Upper lobe of left lung (tissue), 6 donors: ENCODE measurements around the gene CDKAL1. TPM values are rescaled to one million over a fixed set of nuclear protein-coding genes. Genes with fewer than 3 reads are reported as not detected.
"Not testable (repeated sequence)": the region's sequence is repeated elsewhere in the genome, so short reads cannot be mapped to it uniquely, and the experiment has no call there.

Experiments
- ATAC-seq, 2 donors: fragments of 200-7000 bp; cut with Tn5 transposase; one replicate each; pipeline ENCODE4 v1.9.1; 2022; ENCODE audit warnings: mild to moderate bottlenecking in 2 of 2, moderate library complexity in 2 of 2; ENCODE audit not compliant: low FRiP score in 2 of 2
- DNase-seq, 2 donors: peaks; one replicate each; pipeline ENCODE4 v3.0.0-alpha.2; 2019 to 2020
- H3K27ac ChIP-seq, 4 donors: fragments of 200-600 bp; sonication (generic); one replicate each; pipeline ENCODE4 v1.5.1; 2016 to 2019
- H3K27me3 ChIP-seq, 4 donors: fragments of 200-600 bp; sonication (generic); one replicate each; pipeline ENCODE4 v1.5.1; 2017 to 2019
- H3K36me3 ChIP-seq, 4 donors: fragments of 200-600 bp; sonication (generic); one replicate each; pipeline ENCODE4 v1.5.1; 2016 to 2019
- H3K4me1 ChIP-seq, 4 donors: fragments of 200-600 bp; sonication (generic); one replicate each; pipeline ENCODE4 v1.5.1; 2018 to 2019
- H3K4me3 ChIP-seq, 4 donors: fragments of 200-600 bp; sonication (generic); one replicate each; pipeline ENCODE4 v1.5.1; 2017 to 2019; ENCODE audit warnings: mild to moderate bottlenecking in 2 of 4, moderate library complexity in 1 of 4
- H3K9me3 ChIP-seq, 4 donors: fragments of 200-600 bp; sonication (generic); one replicate each; pipeline ENCODE4 v1.5.1; 2018 to 2019
- CTCF ChIP-seq, 6 experiments: fragments of 450-650 bp in 4 of 6; fragments of 200-600 bp in 2 of 6; sonication (generic) in 2 of 6; IDR thresholded peaks; one replicate each; pipeline ENCODE4 v1.5.1; 2016 to 2019; ENCODE audit warnings: antibody characterized with exemption in 6 of 6
- EP300 ChIP-seq, 4 donors: sonication (generic); formaldehyde crosslinking; IDR thresholded peaks; one replicate each; pipeline ENCODE4 v1.5.1; 2017; ENCODE audit warnings: antibody characterized with exemption in 4 of 4, control low read depth in 2 of 4
- POLR2A ChIP-seq, 4 donors: fragments of 450-650 bp; IDR thresholded peaks; one replicate each; pipeline ENCODE4 v1.5.1; 2016 to 2017; ENCODE audit warnings: antibody characterized with exemption in 4 of 4, mild to moderate bottlenecking in 2 of 4
- POLR2AphosphoS5 ChIP-seq, 2 donors: sonication (generic); formaldehyde crosslinking; IDR thresholded peaks; one replicate each; pipeline ENCODE4 v1.5.1; 2017; ENCODE audit warnings: antibody characterized with exemption in 2 of 2
- WGBS, 2 donors: methylation state at CpG; one replicate each; pipeline ENCODE4 v1.1.5; 2017 to 2018; 5-methylcytosine and 5-hydroxymethylcytosine counted together
- total RNA-seq, 6 donors: library from RNA; depleted of rRNA in 4 of 6; stranded (reverse); fragments of >200 nt in 4 of 6; gene quantifications; one replicate each; pipeline versions ENCODE4 v1.1.0 to v1.2.1, GENCODE V29; 2016 to 2021
- donor health status: DM: no; HTN: no; CAD: no; lungs with moderate emphysema.
- donor health status: DM: no; HTN: yes; CAD: no; lungs with severe emphysema.

CDKAL1 gene
- total RNA-seq, 6 donors from 2014 or later, result 9.4 to 22.6 (median 13.8) TPM

- TF ChIP-seq EP300 (IDR thresholded peaks at IDR 0.05) (no peak), POLR2AphosphoS5 (IDR thresholded peaks at IDR 0.05) (no peak), CTCF (IDR thresholded peaks at IDR 0.05) (no peak), POLR2A (IDR thresholded peaks at IDR 0.05) (no peak)
Measured at GRCh38 chr6:21244897-21245470, 710.7 kb downstream of the CDKAL1 start.

GRCh38 chr6:21245488-21245887 lies 711.2 kb downstream of the CDKAL1 start:
- ATAC-seq, result no peak
- WGBS, 2 donors, result 86 to 97% methylated on average over 4 of the region's 4 CpGs
- TF ChIP-seq POLR2AphosphoS5 (IDR thresholded peaks at IDR 0.05) (no peak), EP300 (IDR thresholded peaks at IDR 0.05) (no peak), POLR2A (IDR thresholded peaks at IDR 0.05) (no peak), CTCF (IDR thresholded peaks at IDR 0.05) (no peak)

More at GRCh38 chr6:21244897-21245470, 710.7 kb downstream of the CDKAL1 start:
- Histone ChIP-seq H3K27ac (no peak overlapping the region), H3K4me3 (no peak overlapping the region), H3K36me3 (no peaks in the 10 kb centered on the region), H3K4me1 (no peaks in the 10 kb centered on the region), H3K9me3 (no peaks in the 10 kb centered on the region), H3K27me3 (no peaks in the 10 kb centered on the region)
- DNase-seq, result no peak
- WGBS, 2 donors, result 59 to 63% methylated on average over 3 of the region's 3 CpGs
- no peak for ATAC-seq

GRCh38 chr6:21246075-21246474 lies 711.8 kb downstream of the CDKAL1 start:
- DNase-seq (no peak), ATAC-seq (no peak)
- TF ChIP-seq EP300 (IDR thresholded peaks at IDR 0.05) (no peak), POLR2AphosphoS5 (IDR thresholded peaks at IDR 0.05) (no peak), CTCF (IDR thresholded peaks at IDR 0.05) (no peak), POLR2A (IDR thresholded peaks at IDR 0.05) (no peak)
- no peak overlapping the region for H3K4me3 ChIP-seq
- no peaks in the 10 kb centered on the region for H3K4me1 ChIP-seq
- no peaks in the 10 kb centered on the region for H3K36me3 ChIP-seq
- no peaks in the 10 kb centered on the region for H3K9me3 ChIP-seq
- WGBS, 2 donors, result 81 to 96% methylated on average over 6 of the region's 6 CpGs
- no peaks in the 10 kb centered on the region for H3K27me3 ChIP-seq
- no peak overlapping the region for H3K27ac ChIP-seq

More at GRCh38 chr6:21245488-21245887, 711.2 kb downstream of the CDKAL1 start:
- Histone ChIP-seq H3K36me3 (no peaks in the 10 kb centered on the region), H3K4me3 (no peak overlapping the region), H3K9me3 (no peaks in the 10 kb centered on the region), H3K27ac (no peak overlapping the region), H3K4me1 (no peaks in the 10 kb centered on the region), H3K27me3 (no peaks in the 10 kb centered on the region)
- no peak for DNase-seq

- H3K4me3 ChIP-seq, H3K27ac ChIP-seq, H3K9me3 ChIP-seq, H3K27me3 ChIP-seq, H3K4me1 ChIP-seq, ATAC-seq, H3K36me3 ChIP-seq, DNase-seq: not testable (repeated sequence)
Measured at GRCh38 chr6:21254460-21254859, 720.2 kb downstream of the CDKAL1 start.

GRCh38 chr6:21256197-21256596 lies 721.9 kb downstream of the CDKAL1 start:
- no peak for TF ChIP-seq POLR2AphosphoS5 (IDR thresholded peaks at IDR 0.05)
- no peak for TF ChIP-seq CTCF (IDR thresholded peaks at IDR 0.05)
- no peak for TF ChIP-seq EP300 (IDR thresholded peaks at IDR 0.05)
- TF ChIP-seq POLR2A (IDR thresholded peaks at IDR 0.05), result no peak
- ATAC-seq, result no peak
- Histone ChIP-seq H3K27ac (no peak overlapping the region), H3K4me1 (no peaks in the 10 kb centered on the region), H3K27me3 (no peaks in the 10 kb centered on the region), H3K9me3 (no peaks in the 10 kb centered on the region), H3K4me3 (no peak overlapping the region), H3K36me3 (no peaks in the 10 kb centered on the region)
- no peak for DNase-seq
- 81 to 87% methylated on average over 3 of the region's 3 CpGs for WGBS, 2 donors
